ENCODE measurements around the gene C12orf60. TPM values are rescaled to one million over a fixed set of nuclear protein-coding genes. Genes with fewer than 3 reads are reported as not detected.

The C12orf60 gene
- total and polyA plus RNA-seq, 12 donors: 1.2 to 5.8 (median 3.7) TPM

DNA sequence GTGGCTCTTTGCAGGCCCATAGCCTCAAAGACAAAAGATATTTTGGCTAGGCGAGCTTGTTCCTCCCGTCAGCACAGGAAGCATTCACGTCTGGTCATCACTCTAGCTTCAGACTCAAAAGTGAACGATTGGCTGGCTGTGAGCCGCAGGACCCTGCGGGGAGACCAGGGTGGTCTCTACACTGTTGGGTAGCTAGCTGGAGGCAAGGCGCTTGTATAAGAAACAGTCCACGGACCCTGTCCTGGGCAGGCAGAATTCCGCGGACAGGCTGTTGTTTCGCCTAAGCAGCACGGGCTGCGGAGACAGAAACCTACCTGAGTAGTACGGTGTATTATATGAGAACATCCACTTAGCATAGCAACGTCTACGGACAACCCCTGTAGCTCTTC is 29.8 kb upstream of the C12orf60 start:
- no peaks in the 10 kb centered on the region for H3K36me3 ChIP-seq
- intact Hi-C loops (cut with DNase I): loop anchor here in 4 of 10 donors (2.0 to 5.0 kb wide), 5 partner anchors 29 to 516 kb away; partner anchors contain the start of genes ART4 (in 3 of the 4), C12orf60 (in 3 of the 4), WBP11 (in 3 of the 4) and ATF7IP (in 1 of the 4)
- no peaks in the 10 kb centered on the region for H3K9me3 ChIP-seq
- peak in 1 of 8 donors; percentile 0 for ATAC-seq
- H3K27ac ChIP-seq: peak overlapping the region in 9 of 10 donors; percentile 0 to 97 (median 94)
- peak overlapping the region; percentile 76 to 93 (median 80) for H3K4me3 ChIP-seq
- TF ChIP-seq, protein P1, sequence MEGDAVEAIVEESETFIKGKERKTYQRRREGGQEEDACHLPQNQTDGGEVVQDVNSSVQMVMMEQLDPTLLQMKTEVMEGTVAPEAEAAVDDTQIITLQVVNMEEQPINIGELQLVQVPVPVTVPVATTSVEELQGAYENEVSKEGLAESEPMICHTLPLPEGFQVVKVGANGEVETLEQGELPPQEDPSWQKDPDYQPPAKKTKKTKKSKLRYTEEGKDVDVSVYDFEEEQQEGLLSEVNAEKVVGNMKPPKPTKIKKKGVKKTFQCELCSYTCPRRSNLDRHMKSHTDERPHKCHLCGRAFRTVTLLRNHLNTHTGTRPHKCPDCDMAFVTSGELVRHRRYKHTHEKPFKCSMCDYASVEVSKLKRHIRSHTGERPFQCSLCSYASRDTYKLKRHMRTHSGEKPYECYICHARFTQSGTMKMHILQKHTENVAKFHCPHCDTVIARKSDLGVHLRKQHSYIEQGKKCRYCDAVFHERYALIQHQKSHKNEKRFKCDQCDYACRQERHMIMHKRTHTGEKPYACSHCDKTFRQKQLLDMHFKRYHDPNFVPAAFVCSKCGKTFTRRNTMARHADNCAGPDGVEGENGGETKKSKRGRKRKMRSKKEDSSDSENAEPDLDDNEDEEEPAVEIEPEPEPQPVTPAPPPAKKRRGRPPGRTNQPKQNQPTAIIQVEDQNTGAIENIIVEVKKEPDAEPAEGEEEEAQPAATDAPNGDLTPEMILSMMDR (IDR thresholded peaks at IDR 0.05): no peak
- H3K27me3 ChIP-seq: no peaks in the 10 kb centered on the region
- no peak for DNase-seq
- 17% methylated on average over 16 of the region's 16 CpGs for WGBS, 2 donors
- H3K4me1 ChIP-seq: peaks cover 4 to 51% (median 20%) of the 10 kb centered on the region in 9 donors

DNA sequence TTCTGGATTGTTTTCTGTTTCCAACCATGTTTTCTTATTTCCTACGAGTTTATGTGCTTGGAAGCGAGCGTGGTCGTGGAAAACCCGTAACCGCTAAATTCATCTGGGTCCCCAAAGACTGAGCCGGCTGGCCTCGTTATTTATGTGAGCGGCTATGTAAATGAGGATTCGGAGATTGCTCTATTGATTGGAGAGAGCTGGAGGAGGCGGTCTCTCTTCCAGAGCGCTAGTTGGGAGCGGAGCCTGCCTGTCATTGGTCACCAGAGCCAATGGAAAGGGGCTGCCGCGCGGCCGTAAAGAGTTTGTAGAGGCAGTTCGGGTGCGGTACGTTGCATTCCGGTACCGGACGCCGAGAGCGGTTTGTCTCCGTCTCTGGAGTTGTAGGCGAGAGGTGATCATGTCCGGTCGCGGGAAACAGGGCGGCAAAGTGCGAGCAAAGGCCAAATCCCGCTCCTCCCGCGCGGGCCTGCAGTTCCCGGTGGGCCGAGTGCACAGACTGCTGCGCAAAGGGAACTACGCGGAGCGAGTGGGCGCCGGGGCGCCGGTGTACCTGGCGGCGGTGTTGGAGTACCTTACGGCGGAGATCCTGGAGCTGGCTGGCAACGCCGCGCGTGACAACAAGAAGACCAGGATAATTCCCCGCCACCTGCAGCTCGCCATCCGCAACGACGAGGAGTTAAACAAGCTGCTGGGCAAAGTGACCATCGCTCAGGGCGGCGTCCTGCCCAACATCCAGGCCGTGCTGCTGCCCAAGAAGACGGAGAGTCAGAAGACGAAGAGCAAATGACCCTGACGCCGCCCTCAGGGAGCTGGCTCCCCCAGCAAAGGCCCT is 29.2 kb upstream of the C12orf60 start:
- Histone ChIP-seq H3K27ac (peak overlapping the region; percentile 76 to 97 (median 94)), H3K4me1 (peaks cover 0 to 45% (median 15%) of the 10 kb centered on the region in 9 donors), H3K27me3 (no peaks in the 10 kb centered on the region), H3K4me3 (peak overlapping the region; percentile 76 to 93 (median 80)), H3K36me3 (no peaks in the 10 kb centered on the region), H3K9me3 (no peaks in the 10 kb centered on the region)
- TF ChIP-seq, protein P1 (IDR thresholded peaks at IDR 0.05): no peak
- peak; percentile 91 to 96 for DNase-seq
- WGBS, 2 donors: 0 to 2% methylated on average over 67 of the region's 67 CpGs
- intact Hi-C loops (cut with DNase I): loop anchor here in 4 of 10 donors (2.0 to 5.0 kb wide), 5 partner anchors 29 to 517 kb away; partner anchors contain the start of genes ART4 (in 3 of the 4), C12orf60 (in 3 of the 4), WBP11 (in 3 of the 4) and ATF7IP (in 1 of the 4)
- peak; percentile 85 to 89 (median 88) for ATAC-seq

DNA sequence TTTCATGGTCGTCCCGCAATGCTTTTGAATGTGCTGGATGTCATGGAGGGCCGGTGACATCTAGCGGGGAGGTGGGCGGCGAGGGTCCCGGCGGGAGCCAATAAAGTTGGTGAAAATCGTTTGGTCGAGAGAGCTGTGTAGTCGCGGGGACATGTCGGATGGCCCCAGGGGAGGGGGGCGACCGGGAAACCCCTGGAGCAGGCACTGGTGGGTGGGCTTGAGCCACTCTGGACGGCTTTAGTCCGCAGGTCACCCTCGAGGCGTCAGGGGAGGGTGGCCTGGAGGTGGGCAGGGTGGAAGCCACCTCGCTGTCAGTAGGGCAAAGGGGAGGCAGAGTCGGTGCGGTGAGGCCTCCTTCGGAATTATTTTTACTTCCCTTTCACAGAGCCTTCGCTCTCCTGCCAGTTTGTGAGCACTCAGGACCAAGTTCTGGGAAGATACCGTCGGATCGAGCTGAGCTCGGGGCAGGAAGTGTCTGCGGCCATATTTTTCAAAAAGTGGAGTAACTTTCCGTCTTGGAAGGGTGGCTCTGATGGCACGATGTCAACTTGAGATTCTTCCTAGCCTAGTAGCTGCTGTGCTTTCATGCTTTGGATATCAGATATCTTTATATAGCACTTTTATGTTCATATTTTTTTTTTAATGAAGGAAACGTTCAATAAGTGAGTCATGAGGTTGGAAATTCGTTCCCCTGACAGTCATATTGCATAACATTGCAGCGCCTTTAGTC is 28.4 kb upstream of the C12orf60 start:
- peak; percentile 40 to 46 for DNase-seq
- intact Hi-C loops (cut with DNase I): loop anchor here in 4 of 10 donors (2.0 to 5.0 kb wide), 5 partner anchors 28 to 518 kb away; partner anchors contain the start of genes ART4 (in 3 of the 4), C12orf60 (in 3 of the 4), WBP11 (in 3 of the 4) and ATF7IP (in 1 of the 4)
- ATAC-seq: peak in 7 of 8 donors; percentile 2 to 42 (median 22)
- H3K36me3 ChIP-seq: no peaks in the 10 kb centered on the region
- H3K4me1 ChIP-seq: peaks cover 0 to 42% (median 14%) of the 10 kb centered on the region in 9 donors
- peak overlapping the region; percentile 76 to 93 (median 80) for H3K4me3 ChIP-seq
- WGBS, 2 donors: 11 to 14% methylated on average over 34 of the region's 34 CpGs
- TF ChIP-seq, protein P1 (IDR thresholded peaks at IDR 0.05): no peak
- no peaks in the 10 kb centered on the region for H3K9me3 ChIP-seq
- peak overlapping the region; percentile 76 to 97 (median 94) for H3K27ac ChIP-seq
- no peaks in the 10 kb centered on the region for H3K27me3 ChIP-seq

DNA sequence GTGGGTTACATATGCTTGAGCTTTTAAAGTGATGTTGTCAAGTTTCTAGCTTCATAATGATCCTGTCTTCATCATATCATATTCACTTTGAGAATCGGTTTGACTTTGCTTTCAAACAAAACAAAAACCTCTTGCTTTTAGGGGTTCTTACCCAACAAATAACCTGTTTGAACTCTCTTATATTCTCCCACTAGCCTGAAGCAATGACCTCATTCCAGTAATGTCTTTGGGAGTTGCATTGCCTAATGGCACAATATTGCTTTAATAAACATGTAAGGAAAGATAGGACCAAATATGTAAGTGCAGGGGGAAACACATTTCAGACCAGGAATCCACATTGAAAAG is 27.9 kb upstream of the C12orf60 start:
- intact Hi-C loops (cut with DNase I): loop anchor here in 3 of 10 donors (2.0 kb wide), 2 partner anchors 27 to 67 kb away; partner anchors contain the start of genes C12orf60 (in 3 of the 3), WBP11 (in 3 of the 3) and ART4 (in 1 of the 3)
- Histone ChIP-seq H3K4me1 (peaks cover 0 to 42% (median 10%) of the 10 kb centered on the region in 9 donors), H3K36me3 (no peaks in the 10 kb centered on the region), H3K27ac (peak overlapping the region in 9 of 10 donors; percentile 82 to 97 (median 94)), H3K9me3 (no peaks in the 10 kb centered on the region), H3K27me3 (no peaks in the 10 kb centered on the region), H3K4me3 (peak overlapping the region in 9 of 10 donors; percentile 76 to 93 (median 80))
- TF ChIP-seq, protein P1 (IDR thresholded peaks at IDR 0.05): no peak
- DNase-seq: no peak
- WGBS, 2 donors: 54 to 59% methylated on average over 1 of the region's 1 CpG
- ATAC-seq: no peak
